MM.1S (cell line): ENCODE measurements around the gene GPBP1L1.

ENCODE experiments used
- DNase-seq: peaks from one replicate; pipeline ENCODE4 v3.0.0-alpha.2; 2015
- H2AFZ ChIP-seq: fragments of 300-600 bp; sonication (generic); 2 replicates; pipeline ENCODE4 v1.6.0; 2016; ENCODE audit warnings: antibody characterized with exemption, low read length
- H3F3A ChIP-seq: fragments of 300-600 bp; sonication (generic); 2 replicates; pipeline ENCODE4 v1.6.1; 2016; ENCODE audit warnings: mild to moderate bottlenecking, antibody characterized with exemption, low read length, moderate library complexity, mixed read lengths; ENCODE audit not compliant: insufficient read depth
- H3K27ac ChIP-seq: fragments of 300-600 bp; sonication (generic); 2 replicates; pipeline ENCODE4 v1.5.1; 2016; ENCODE audit warnings: mild to moderate bottlenecking, low read length
- H3K27me3 ChIP-seq: fragments of 300-600 bp; sonication (generic); replicated peaks from 2 replicates; pipeline ENCODE4 v1.6.0; 2016; ENCODE audit warnings: low read length; ENCODE audit not compliant: insufficient read depth
- H3K36me3 ChIP-seq: fragments of 300-600 bp; sonication (generic); replicated peaks from 2 replicates; pipeline ENCODE4 v1.6.1; 2016; ENCODE audit warnings: mild to moderate bottlenecking, low read length, mixed read lengths; ENCODE audit not compliant: insufficient read depth
- H3K4me1 ChIP-seq: fragments of 300-600 bp; sonication (generic); 2 replicates; pipeline ENCODE4 v1.6.1; 2016; ENCODE audit warnings: low read length, mixed read lengths
- H3K4me2 ChIP-seq: fragments of 300-600 bp; sonication (generic); 2 replicates; pipeline ENCODE4 v1.6.0; 2016; ENCODE audit warnings: low read depth, low read length
- H3K4me3 ChIP-seq: fragments of 300-600 bp; sonication (generic); 2 replicates; pipeline ENCODE4 v1.5.1; 2016; ENCODE audit warnings: low read length, mixed read lengths
- H3K79me2 ChIP-seq: fragments of 300-600 bp; sonication (generic); 2 replicates; pipeline ENCODE4 v1.6.1; 2016; ENCODE audit warnings: mixed run types, low read length, mixed read lengths
- H3K9ac ChIP-seq: fragments of 300-600 bp; sonication (generic); 2 replicates; pipeline ENCODE4 v1.6.1; 2016; ENCODE audit warnings: low read length, mixed read lengths
- H3K9me2 ChIP-seq: fragments of 300-600 bp; sonication (generic); replicated peaks from 2 replicates; pipeline ENCODE4 v1.6.1; 2016; ENCODE audit warnings: mild to moderate bottlenecking, low read length, mixed read lengths; ENCODE audit not compliant: insufficient read depth
- H3K9me3 ChIP-seq: fragments of 300-600 bp; sonication (generic); replicated peaks from 2 replicates; pipeline ENCODE4 v1.6.1; 2016; ENCODE audit warnings: mild to moderate bottlenecking, low read length, mixed read lengths; ENCODE audit not compliant: insufficient read depth
- H4K20me1 ChIP-seq: fragments of 300-600 bp; sonication (generic); 2 replicates; pipeline ENCODE4 v1.6.1; 2016; ENCODE audit warnings: mild to moderate bottlenecking, low read length, moderate library complexity, mixed read lengths; ENCODE audit not compliant: insufficient read depth
- CTCF ChIP-seq: fragments of 300-600 bp; sonication (generic); IDR thresholded peaks from 2 replicates; pipeline ENCODE4 v1.5.1; 2016; ENCODE audit warnings: antibody characterized with exemption, low read length, mixed read lengths
- EZH2 ChIP-seq: fragments of 300-600 bp; sonication (generic); optimal IDR thresholded peaks from 2 replicates; pipeline ENCODE3; 2017; ENCODE audit warnings: low read depth, mild to moderate bottlenecking, antibody characterized with exemption, low read length, mixed read lengths
- EZH2phosphoT487 ChIP-seq: fragments of 300-600 bp; sonication (generic); IDR thresholded peaks from 2 replicates; pipeline ENCODE4 v1.6.1; 2018; ENCODE audit warnings: antibody characterized with exemption, low read length

Gene GPBP1L1

GRCh38 chr1:45656573-45657226, 29.6 kb downstream of the GPBP1L1 start:
- Histone ChIP-seq H3K36me3 (peaks cover 7% of the 10 kb centered on the region; the same call in 1 of the 2 replicates), H3K9me2 (no peaks in the 10 kb centered on the region), H3K27me3 (no peaks in the 10 kb centered on the region)

GRCh38 chr1:45654540-45655280, 31.6 kb downstream of the GPBP1L1 start:
- no peaks in the 10 kb centered on the region for H3K27me3 ChIP-seq
- H3K4me1 ChIP-seq, result peaks cover 17% of the 10 kb centered on the region
- no peaks in the 10 kb centered on the region for H4K20me1 ChIP-seq
- H3K79me2 ChIP-seq, result peaks cover 64% of the 10 kb centered on the region
- peaks cover 9% of the 10 kb centered on the region; the same call in 1 of the 2 replicates for H3K36me3 ChIP-seq
- TF ChIP-seq EZH2, result no peak
- TF ChIP-seq CTCF, result no peak
- TF ChIP-seq EZH2phosphoT487, result no peak
- no peak overlapping the region for H3K4me3 ChIP-seq
- H2AFZ ChIP-seq, result no peak overlapping the region
- DNase-seq, result no peak
- no peak overlapping the region for H3K27ac ChIP-seq
- H3F3A ChIP-seq, result 0 out of 2 replicates have a peak, but pooled peaks cover 8% of the 10 kb centered on the region
- no peaks in the 10 kb centered on the region for H3K9me3 ChIP-seq
- no peak overlapping the region for H3K4me2 ChIP-seq
- no peaks in the 10 kb centered on the region for H3K9me2 ChIP-seq
- no peak overlapping the region for H3K9ac ChIP-seq

More at GRCh38 chr1:45656573-45657226, 29.6 kb downstream of the GPBP1L1 start:
- no peak overlapping the region for H3K9ac ChIP-seq
- no peak overlapping the region for H3K4me3 ChIP-seq
- H4K20me1 ChIP-seq, result no peaks in the 10 kb centered on the region
- 0 out of 2 replicates have a peak, but pooled peaks cover 8% of the 10 kb centered on the region for H3F3A ChIP-seq
- H3K79me2 ChIP-seq, result peaks cover 66% of the 10 kb centered on the region
- no peaks in the 10 kb centered on the region for H3K9me3 ChIP-seq
- peak overlapping the region; percentile 45; the same call in 1 of the 2 replicates for H3K27ac ChIP-seq
- peak; percentile 71 for DNase-seq
- H2AFZ ChIP-seq, result no peak overlapping the region
- H3K4me2 ChIP-seq, result peak overlapping the region; percentile 52
- H3K4me1 ChIP-seq, result peaks cover 17% of the 10 kb centered on the region
- TF ChIP-seq CTCF, result no peak
- TF ChIP-seq EZH2phosphoT487, result no peak
- no peak for TF ChIP-seq EZH2

GRCh38 chr1:45647248-45648021, 38.9 kb downstream of the GPBP1L1 start:
- Histone ChIP-seq H3K4me3 (no peak overlapping the region), H3K4me2 (no peak overlapping the region), H3K36me3 (peaks cover 3% of the 10 kb centered on the region; the same call in 1 of the 2 replicates), H4K20me1 (no peaks in the 10 kb centered on the region), H3F3A (0 out of 2 replicates have a peak, but pooled peaks cover 4% of the 10 kb centered on the region), H3K9me3 (no peaks in the 10 kb centered on the region), H3K79me2 (peaks cover 34% of the 10 kb centered on the region), H2AFZ (no peak overlapping the region), H3K27ac (no peak overlapping the region), H3K9ac (no peak overlapping the region), H3K9me2 (no peaks in the 10 kb centered on the region), H3K4me1 (peaks cover 8% of the 10 kb centered on the region; the same call in 1 of the 2 replicates), H3K27me3 (no peaks in the 10 kb centered on the region)
- DNase-seq, result no peak
- TF ChIP-seq CTCF (no peak), EZH2phosphoT487 (no peak), EZH2 (no peak)
